Measurements from ENCODE around the gene VSX2. TPM values are rescaled to one million over a fixed set of nuclear protein-coding genes. Genes with fewer than 3 reads are reported as not detected.
"Not testable (repeated sequence)": the region's sequence is repeated elsewhere in the genome, so short reads cannot be mapped to it uniquely, and the experiment has no call there.

VSX2 gene
- total RNA-seq, 1 donor from 2014 or later: not detected

DNA sequence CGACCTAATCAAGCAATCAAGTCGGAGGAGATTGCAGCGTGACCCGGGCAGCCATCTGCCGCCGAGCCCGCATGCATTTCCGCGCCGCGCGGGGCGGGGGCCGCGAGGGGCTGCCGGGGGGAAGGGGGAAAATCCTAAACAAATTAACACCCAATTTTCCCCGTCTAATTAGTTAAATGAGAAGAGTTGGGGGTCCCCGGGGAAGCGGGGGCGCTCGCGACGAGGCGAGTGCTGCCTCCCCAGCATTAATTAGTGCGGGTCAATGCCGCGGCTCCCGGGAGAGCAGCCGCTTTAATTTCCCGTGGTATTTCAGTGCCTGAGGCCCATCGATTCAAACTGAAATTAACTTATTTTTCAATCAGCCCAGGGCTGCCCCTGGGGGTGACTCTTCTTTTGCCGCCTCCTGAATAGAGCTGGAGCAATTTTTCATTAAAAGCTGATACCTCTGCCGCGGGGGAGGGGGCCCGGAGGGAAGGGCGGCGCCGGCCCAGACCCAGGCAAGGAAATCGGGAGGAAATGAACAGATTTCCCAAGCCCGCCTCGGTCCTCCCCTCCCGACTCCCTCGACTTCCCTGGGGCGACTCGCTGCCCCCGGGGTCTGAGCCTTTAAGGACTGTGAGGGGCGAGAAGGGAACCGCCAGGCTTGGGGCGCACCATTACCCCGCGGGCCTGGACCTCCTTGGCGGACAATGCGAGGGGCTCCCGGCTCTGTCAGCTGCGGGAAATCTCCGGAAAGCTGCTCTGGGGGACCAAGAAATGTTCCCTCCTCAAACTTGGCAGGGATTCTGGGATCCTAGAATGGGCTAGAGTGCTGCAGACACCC lies 18.9 kb downstream of the VSX2 start:
- H3K27ac Mint-ChIP-seq: peak overlapping the region; percentile 45
- no peaks in the 10 kb centered on the region for H3K9me3 Mint-ChIP-seq
- no peaks in the 10 kb centered on the region for H3K36me3 Mint-ChIP-seq (ENCODE audit: low read depth)
- H3K4me3 Mint-ChIP-seq: peak overlapping the region; percentile 84
- H3K27me3 Mint-ChIP-seq: peaks cover 27% of the 10 kb centered on the region
- no peak for DNase-seq
- peaks cover 4% of the 10 kb centered on the region for H3K4me1 Mint-ChIP-seq
- intact Hi-C loops (cut with micrococcal nuclease): no loop called here

DNA sequence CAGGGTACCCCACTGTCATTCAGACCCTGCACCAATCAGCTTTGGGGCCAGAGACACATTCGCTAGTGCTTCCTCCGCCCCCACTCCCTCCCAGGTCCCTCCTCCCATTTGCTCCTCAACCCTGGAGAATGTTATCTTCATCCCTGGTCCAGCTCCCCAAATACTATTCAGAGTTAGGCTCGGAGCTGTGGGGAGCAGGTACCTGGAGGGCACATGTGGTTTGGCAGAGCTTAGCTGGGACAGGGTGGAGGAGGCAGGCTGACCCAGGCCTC lies 19.5 kb downstream of the VSX2 start:
- Mint-ChIP-seq H3K9me3 (no peaks in the 10 kb centered on the region), H3K27me3 (peaks cover 29% of the 10 kb centered on the region), H3K4me3 (peak overlapping the region; percentile 11), H3K27ac (no peak overlapping the region), H3K4me1 (peaks cover 4% of the 10 kb centered on the region), H3K36me3 (ENCODE audit: low read depth) (no peaks in the 10 kb centered on the region)
- no peak for DNase-seq
- intact Hi-C loops (cut with micrococcal nuclease): no loop called here

DNA sequence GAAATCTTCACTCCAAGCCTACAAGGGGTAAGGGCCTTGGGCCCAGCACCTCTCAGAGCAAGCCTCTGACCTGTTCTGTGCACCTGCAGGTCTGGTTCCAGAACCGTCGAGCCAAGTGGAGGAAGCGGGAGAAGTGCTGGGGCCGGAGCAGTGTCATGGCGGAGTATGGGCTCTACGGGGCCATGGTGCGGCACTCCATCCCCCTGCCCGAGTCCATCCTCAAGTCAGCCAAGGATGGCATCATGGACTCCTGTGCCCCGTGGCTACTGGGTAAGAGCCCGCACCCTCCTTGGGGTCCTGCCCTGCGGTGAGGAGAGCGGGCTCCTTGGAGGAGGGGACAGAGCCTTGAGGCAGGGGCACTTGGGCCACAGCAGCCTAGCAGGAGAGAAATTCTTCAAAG lies 20.3 kb downstream of the VSX2 start:
- intact Hi-C loops (cut with micrococcal nuclease): no loop called here
- H3K4me3 Mint-ChIP-seq: peak overlapping the region; percentile 11
- H3K27me3 Mint-ChIP-seq: peaks cover 27% of the 10 kb centered on the region
- DNase-seq: no peak
- peaks cover 4% of the 10 kb centered on the region for H3K4me1 Mint-ChIP-seq
- no peaks in the 10 kb centered on the region for H3K36me3 Mint-ChIP-seq (ENCODE audit: low read depth)
- no peak overlapping the region for H3K27ac Mint-ChIP-seq
- H3K9me3 Mint-ChIP-seq: no peaks in the 10 kb centered on the region

DNA sequence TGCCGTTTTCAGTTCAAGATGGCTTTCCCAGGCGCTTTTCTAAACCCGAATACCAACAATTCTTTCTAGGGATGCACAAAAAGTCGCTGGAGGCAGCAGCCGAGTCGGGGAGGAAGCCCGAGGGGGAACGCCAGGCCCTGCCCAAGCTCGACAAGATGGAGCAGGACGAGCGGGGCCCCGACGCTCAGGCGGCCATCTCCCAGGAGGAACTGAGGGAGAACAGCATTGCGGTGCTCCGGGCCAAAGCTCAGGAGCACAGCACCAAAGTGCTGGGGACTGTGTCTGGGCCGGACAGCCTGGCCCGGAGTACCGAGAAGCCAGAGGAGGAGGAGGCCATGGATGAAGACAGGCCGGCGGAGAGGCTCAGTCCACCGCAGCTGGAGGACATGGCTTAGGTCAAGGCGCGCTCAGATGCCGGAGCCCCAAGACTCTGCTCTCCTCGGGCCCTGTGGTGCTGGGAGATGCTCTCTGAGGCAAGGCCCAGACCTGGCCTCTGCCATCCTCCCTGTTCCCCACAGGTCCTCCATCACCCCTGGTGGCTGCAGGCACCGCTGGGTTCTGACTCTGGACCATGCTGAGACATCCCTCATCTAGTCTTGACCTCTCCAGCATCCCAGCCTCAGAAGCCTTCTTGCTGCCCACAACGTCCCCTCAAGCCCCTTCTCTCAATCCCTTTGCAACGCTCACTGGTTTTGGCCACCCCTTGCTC lies 21.4 kb downstream of the VSX2 start:
- intact Hi-C loops (cut with micrococcal nuclease): no loop called here
- DNase-seq: no peak
- Mint-ChIP-seq H3K36me3 (ENCODE audit: low read depth) (no peaks in the 10 kb centered on the region), H3K9me3 (no peaks in the 10 kb centered on the region), H3K4me1 (peaks cover 4% of the 10 kb centered on the region), H3K27me3 (peaks cover 22% of the 10 kb centered on the region), H3K27ac (no peak overlapping the region), H3K4me3 (no peak overlapping the region)

DNA sequence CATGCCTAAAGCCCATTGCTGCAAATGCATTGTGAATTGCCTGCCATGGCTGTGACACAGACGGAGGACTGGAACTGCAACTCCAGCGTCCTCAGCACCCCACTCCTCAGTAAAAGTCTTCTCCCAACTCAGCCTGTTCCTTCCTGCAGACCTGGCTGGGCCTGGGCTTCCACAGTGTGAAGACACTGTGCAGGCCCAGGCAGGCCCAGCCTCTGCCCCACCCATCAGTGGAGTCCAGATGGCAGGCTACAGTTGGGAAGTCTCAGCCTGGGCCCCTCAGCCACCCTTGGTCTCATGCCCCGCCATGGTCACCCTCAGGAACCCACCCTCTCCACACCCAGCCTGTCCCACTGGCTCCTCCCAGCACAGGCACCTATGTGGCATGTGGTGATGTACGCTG lies 22.0 kb downstream of the VSX2 start:
- H3K36me3 Mint-ChIP-seq (ENCODE audit: low read depth): no peaks in the 10 kb centered on the region

DNA sequence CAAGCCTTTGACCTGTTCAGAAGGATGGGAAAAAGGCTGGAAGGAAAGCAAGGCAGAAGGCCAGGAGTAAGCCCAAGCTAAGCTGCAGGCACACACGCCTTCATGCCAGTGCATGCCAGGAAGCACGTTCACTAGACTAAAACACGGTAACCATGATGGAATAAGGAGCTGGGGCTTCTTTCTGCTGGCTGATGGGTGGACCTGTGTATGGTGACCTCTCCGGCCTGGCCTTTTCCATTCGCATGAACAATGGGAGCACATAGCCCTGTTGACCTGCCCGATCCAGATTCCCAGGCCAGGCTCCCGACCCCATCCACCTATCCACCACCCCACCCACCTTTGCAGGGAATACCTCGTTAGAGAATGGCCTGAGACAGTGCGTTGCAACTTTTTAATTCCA lies 22.8 kb downstream of the VSX2 start:
- H3K4me1 Mint-ChIP-seq: no peaks in the 10 kb centered on the region
- no peak for DNase-seq
- no peaks in the 10 kb centered on the region for H3K9me3 Mint-ChIP-seq
- peaks cover 20% of the 10 kb centered on the region for H3K27me3 Mint-ChIP-seq
- no peaks in the 10 kb centered on the region for H3K36me3 Mint-ChIP-seq (ENCODE audit: low read depth)
- H3K27ac Mint-ChIP-seq: no peak overlapping the region
- intact Hi-C loops (cut with micrococcal nuclease): no loop called here
- H3K4me3 Mint-ChIP-seq: no peak overlapping the region

More for the DNA sequence above, 22.0 kb downstream of the VSX2 start:
- H3K9me3 Mint-ChIP-seq: no peaks in the 10 kb centered on the region
- peaks cover 22% of the 10 kb centered on the region for H3K27me3 Mint-ChIP-seq
- intact Hi-C loops (cut with micrococcal nuclease): no loop called here
- H3K4me3 Mint-ChIP-seq: no peak overlapping the region
- peaks cover 4% of the 10 kb centered on the region for H3K4me1 Mint-ChIP-seq
- no peak for DNase-seq
- H3K27ac Mint-ChIP-seq: no peak overlapping the region

DNA sequence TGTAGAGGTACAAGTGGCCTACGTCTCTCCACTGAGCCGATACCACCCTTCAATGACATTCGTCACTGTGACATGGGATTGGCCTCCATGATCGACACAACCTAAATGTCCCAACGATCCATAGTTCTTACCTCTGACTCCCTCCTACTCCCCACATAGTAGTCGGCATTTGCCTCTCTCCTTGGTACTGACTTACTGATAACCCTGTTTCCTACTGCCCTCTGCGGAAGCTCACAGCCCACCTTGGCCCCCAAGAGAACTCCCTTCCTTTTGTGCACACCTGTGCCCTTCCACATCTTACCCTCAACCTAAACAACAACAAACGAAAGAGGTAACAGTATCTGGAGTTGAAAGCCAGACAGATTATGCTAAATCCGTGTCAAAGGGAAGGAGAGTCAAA lies 23.9 kb downstream of the VSX2 start:
- H3K4me1 Mint-ChIP-seq: no peaks in the 10 kb centered on the region
- no peak overlapping the region for H3K27ac Mint-ChIP-seq
- H3K27me3 Mint-ChIP-seq: peaks cover 23% of the 10 kb centered on the region
- no peak for DNase-seq
- intact Hi-C loops (cut with micrococcal nuclease): no loop called here
- no peaks in the 10 kb centered on the region for H3K36me3 Mint-ChIP-seq (ENCODE audit: low read depth)
- H3K9me3 Mint-ChIP-seq: no peaks in the 10 kb centered on the region
- H3K4me3 Mint-ChIP-seq: no peak overlapping the region

DNA sequence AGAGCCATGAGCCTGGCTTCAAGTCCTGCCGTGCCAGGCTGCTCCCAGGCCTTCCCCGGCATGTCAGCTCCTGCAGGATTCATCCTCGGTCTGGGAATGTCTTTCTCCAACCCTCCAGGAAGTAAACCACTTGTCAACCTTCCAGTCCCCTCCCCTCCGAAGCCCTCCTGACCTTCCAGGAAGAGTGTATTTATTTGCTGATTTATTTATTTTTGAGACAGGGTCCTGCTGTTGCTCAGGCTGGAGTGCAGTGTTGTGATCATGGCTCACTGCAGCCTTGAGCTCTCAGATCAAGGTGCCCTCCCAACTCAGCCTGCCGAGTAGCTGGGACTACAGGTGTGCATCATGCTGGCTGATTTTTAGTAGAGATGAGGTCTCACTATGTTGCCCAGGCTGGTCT lies 24.7 kb downstream of the VSX2 start:
- no peak overlapping the region for H3K27ac Mint-ChIP-seq
- intact Hi-C loops (cut with micrococcal nuclease): no loop called here
- DNase-seq: no peak
- H3K36me3 Mint-ChIP-seq (ENCODE audit: low read depth): no peaks in the 10 kb centered on the region
- H3K4me1 Mint-ChIP-seq: no peaks in the 10 kb centered on the region
- no peaks in the 10 kb centered on the region for H3K9me3 Mint-ChIP-seq
- H3K4me3 Mint-ChIP-seq: no peak overlapping the region
- H3K27me3 Mint-ChIP-seq: peaks cover 20% of the 10 kb centered on the region

DNA sequence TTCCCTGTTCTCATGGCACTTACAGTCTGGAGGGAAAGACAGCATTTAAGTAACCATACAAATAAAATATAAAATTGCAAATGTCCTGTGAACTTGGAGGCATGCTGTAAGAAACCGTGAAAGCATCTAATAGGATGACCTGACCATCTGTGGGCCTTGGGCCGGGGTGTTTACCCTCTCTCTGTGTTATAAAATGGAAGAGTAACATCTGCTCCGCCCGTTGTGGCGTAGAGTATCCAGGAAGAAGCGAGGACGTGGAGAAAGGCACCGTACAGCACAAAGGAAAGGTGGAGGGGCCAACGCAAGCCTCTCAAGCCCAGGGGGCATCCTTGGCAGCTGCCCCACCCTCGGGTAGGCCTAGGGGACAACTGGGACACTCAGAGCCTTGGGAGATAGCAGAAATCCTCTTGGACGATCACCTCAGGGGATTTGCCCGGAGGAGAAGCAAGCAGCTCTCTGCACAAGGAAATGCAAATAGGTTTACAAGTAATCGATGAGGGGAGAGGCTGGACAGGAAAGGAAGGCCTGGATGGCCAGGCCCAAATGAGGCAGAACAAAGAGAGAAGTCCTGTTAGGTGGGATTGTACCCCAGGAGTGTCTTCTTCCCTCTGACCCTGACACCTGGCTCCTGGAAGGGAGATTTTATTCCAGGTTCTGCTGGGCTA lies 26.2 kb downstream of the VSX2 start:
- no peaks in the 10 kb centered on the region for H3K36me3 Mint-ChIP-seq (ENCODE audit: low read depth)
- H3K9me3 Mint-ChIP-seq: no peaks in the 10 kb centered on the region
- H3K27ac Mint-ChIP-seq: no peak overlapping the region
- intact Hi-C loops (cut with micrococcal nuclease): no loop called here
- no peak overlapping the region for H3K4me3 Mint-ChIP-seq
- DNase-seq: no peak
- no peaks in the 10 kb centered on the region for H3K4me1 Mint-ChIP-seq
- H3K27me3 Mint-ChIP-seq: peaks cover 14% of the 10 kb centered on the region

DNA sequence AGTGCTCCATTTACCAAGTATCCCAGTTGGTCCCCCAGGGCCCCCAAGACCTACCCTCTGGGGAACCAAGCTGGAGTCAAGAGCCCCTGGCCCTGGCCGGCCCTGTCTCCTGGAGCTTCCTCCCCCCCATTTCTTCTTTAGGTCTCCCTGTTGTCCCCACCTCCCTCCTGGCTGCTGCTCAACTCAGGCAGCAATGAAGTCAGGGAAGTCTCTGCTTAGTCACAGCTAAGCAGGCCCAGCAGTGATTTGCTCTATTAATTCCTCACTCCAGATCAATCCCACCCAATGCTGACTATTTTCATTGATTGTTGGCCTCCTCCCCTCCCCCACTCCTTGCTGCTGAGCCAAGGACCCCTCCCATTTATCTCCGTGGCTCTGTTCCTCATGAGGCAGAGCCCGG lies 28.3 kb downstream of the VSX2 start:
- Mint-ChIP-seq H3K4me1 (no peaks in the 10 kb centered on the region), H3K4me3 (no peak overlapping the region), H3K27me3 (peaks cover 18% of the 10 kb centered on the region), H3K27ac (no peak overlapping the region), H3K36me3 (ENCODE audit: low read depth) (no peaks in the 10 kb centered on the region), H3K9me3 (no peaks in the 10 kb centered on the region)
- no peak for DNase-seq
- intact Hi-C loops (cut with micrococcal nuclease): no loop called here

DNA sequence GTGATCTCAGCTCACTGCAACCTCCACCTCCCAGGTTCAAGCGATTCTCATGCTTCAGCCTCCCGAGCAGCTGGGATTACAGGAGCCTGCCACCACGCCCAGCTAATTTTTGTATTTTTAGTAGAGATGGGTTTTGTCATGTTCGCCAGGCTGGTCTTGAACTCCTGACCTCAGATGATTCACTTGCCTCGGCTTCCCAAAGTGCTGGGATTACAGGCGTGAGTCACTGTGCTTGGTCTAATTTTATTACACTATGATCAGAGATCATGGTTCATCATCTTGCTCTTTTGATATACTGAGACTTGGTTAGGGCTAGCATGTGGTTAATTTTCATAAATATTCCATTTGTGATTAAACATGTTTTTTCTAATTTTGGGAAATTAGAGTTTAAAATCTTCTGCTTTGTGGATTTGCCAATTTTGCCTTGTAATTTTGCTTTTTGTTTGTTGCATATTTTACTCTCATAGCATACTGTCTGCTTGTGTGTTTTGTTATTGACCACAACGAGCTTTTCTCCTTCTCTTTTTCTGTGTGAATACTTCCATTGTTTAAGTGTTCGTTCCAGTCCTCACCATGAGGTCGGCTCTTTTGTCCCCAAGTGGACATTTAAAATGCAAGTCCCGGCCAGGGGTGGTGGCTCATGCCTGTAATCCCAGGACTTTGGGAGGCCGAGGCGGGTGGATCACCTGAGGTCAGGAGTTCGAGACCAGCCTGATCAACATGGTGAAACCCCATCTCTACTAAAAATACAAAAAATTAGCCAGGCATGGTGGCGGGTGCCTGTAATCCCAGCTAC lies 31.3 kb downstream of the VSX2 start:
- peaks cover 17% of the 10 kb centered on the region for H3K27me3 Mint-ChIP-seq
- intact Hi-C loops (cut with micrococcal nuclease); H3K4me3 Mint-ChIP-seq; H3K9me3 Mint-ChIP-seq; DNase-seq; H3K4me1 Mint-ChIP-seq; H3K36me3 Mint-ChIP-seq (ENCODE audit: low read depth); H3K27ac Mint-ChIP-seq: not testable (repeated sequence)

DNA sequence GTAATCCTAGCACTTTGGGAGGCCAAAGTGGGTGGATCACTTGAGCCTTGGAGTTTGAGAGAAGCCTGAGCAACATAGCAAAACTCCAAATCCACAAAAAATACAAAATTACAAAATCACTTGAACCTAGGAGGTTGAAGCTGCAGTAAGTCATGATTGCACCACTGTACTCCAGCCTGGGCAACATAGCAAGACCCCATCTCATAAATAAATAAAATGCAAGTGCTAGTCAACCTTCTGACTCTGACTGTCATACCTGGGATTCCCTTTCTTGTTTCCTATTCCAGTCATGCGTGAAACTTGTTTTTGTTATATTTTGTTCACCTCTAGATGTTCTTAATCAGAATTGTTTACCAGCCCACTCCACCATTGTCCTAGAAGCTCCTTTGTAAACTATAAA lies 32.1 kb downstream of the VSX2 start:
- no peaks in the 10 kb centered on the region for H3K4me1 Mint-ChIP-seq
- no peak overlapping the region for H3K4me3 Mint-ChIP-seq
- intact Hi-C loops (cut with micrococcal nuclease): no loop called here
- no peaks in the 10 kb centered on the region for H3K9me3 Mint-ChIP-seq
- peaks cover 17% of the 10 kb centered on the region for H3K27me3 Mint-ChIP-seq
- H3K36me3 Mint-ChIP-seq (ENCODE audit: low read depth): no peaks in the 10 kb centered on the region
- no peak for DNase-seq
- no peak overlapping the region for H3K27ac Mint-ChIP-seq

DNA sequence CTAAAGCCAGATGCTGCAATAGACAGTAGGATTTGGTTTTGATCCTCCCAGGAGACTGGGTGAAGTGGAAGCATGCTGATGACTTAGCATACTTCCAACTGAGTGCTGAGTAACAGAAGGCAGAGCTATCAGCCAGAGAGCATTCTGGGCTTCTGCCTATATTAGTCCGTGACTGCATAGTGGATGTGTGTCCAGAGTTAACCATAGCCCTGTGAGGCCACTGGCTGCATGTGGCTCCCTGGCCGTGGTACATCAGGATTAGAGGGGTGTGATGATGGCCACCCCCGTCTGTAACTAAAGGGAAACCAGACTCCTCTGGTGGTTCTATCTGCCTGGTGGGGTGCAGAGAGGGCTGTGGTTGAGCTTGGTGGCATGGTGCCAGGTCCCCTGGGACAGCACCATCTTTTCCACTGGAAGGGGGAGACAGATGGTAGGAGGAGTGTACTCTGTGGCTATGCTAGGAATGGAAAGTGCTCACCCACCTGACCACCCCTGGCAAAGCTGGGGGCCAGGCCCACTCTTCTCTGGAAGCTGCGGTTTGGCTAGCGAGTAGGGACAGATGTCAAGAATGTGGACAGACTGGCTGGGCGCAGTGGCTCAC lies 36.1 kb downstream of the VSX2 start:
- no peaks in the 10 kb centered on the region for H3K36me3 Mint-ChIP-seq (ENCODE audit: low read depth)
- no peak overlapping the region for H3K27ac Mint-ChIP-seq
- H3K4me3 Mint-ChIP-seq: no peak overlapping the region
- H3K4me1 Mint-ChIP-seq: no peaks in the 10 kb centered on the region
- H3K27me3 Mint-ChIP-seq: peaks cover 7% of the 10 kb centered on the region
- DNase-seq: no peak
- no peaks in the 10 kb centered on the region for H3K9me3 Mint-ChIP-seq
- intact Hi-C loops (cut with micrococcal nuclease): no loop called here
